Fibroblast of lung (primary cell): ENCODE data around the gene LILRA5. TPM values are rescaled to one million over a fixed set of nuclear protein-coding genes. Genes with fewer than 3 reads are reported as not detected.

Experiments used
- DNase-seq, 2 donors: peaks; one replicate each; pipeline versions ENCODE4 v3.0.0 to v3.0.0-alpha.2; 2010; ENCODE audit warnings: low read depth in 2 of 2
- H2AFZ ChIP-seq: 2 replicates; pipeline ENCODE4 v1.5.1; 2012; ENCODE audit warnings: low read length, control low read depth, inconsistent platforms
- H3K27ac ChIP-seq: 2 replicates; pipeline ENCODE4 v1.5.1; 2011; ENCODE audit warnings: low read length, control low read depth; ENCODE audit not compliant: insufficient read depth
- H3K27me3 ChIP-seq: 2 replicates; pipeline ENCODE4 v1.5.1; 2011; ENCODE audit warnings: mild to moderate bottlenecking, low read length; ENCODE audit not compliant: control insufficient read depth, insufficient read depth
- H3K36me3 ChIP-seq: 2 replicates; pipeline ENCODE4 v1.5.1; 2011; ENCODE audit warnings: low read length; ENCODE audit not compliant: control insufficient read depth, insufficient read depth
- H3K4me1 ChIP-seq: 2 replicates; pipeline ENCODE4 v1.5.1; 2011; ENCODE audit warnings: low read length; ENCODE audit not compliant: control insufficient read depth, insufficient read depth; ENCODE audit errors: extremely low read depth
- H3K4me2 ChIP-seq: 2 replicates; pipeline ENCODE4 v1.5.1; 2011; ENCODE audit warnings: low read length, control low read depth; ENCODE audit not compliant: insufficient read depth; ENCODE audit errors: extremely low read depth
- H3K4me3 ChIP-seq, 4 experiments: fragments of 200-600 bp in 1 of 4; sonication (generic) in 1 of 4; replicated peaks in 1 of 4; 2 replicates each; pipeline ENCODE4 v1.5.1; 2011 to 2016; ENCODE audit warnings: low read length in 4 of 4, low read depth in 3 of 4, mild to moderate bottlenecking in 3 of 4, control low read depth in 2 of 4, inconsistent platforms in 1 of 4, mixed read lengths in 1 of 4; ENCODE audit not compliant: insufficient read depth in 1 of 4; ENCODE audit errors: control extremely low read depth in 1 of 4
- H3K79me2 ChIP-seq: 2 replicates; pipeline ENCODE4 v1.5.1; 2012; ENCODE audit warnings: mild to moderate bottlenecking, low read length, inconsistent platforms; ENCODE audit not compliant: control insufficient read depth, insufficient read depth
- H3K9ac ChIP-seq: 2 replicates; pipeline ENCODE4 v1.5.1; 2011; ENCODE audit warnings: mild to moderate bottlenecking, low read length, control low read depth; ENCODE audit not compliant: insufficient read depth
- H3K9me3 ChIP-seq: 2 replicates; pipeline ENCODE4 v1.5.1; 2012; ENCODE audit warnings: low read depth, low read length; ENCODE audit not compliant: control insufficient read depth, insufficient read depth
- H4K20me1 ChIP-seq: 2 replicates; pipeline ENCODE4 v1.5.1; 2011; ENCODE audit warnings: low read length; ENCODE audit not compliant: control insufficient read depth, insufficient read depth; ENCODE audit errors: extremely low read depth
- EZH2 ChIP-seq: IDR thresholded peaks from 2 replicates; pipeline ENCODE4 v1.5.1; 2012; ENCODE audit warnings: low read length, control low read depth, mild to moderate bottlenecking; ENCODE audit errors: missing control alignments
- polyA plus RNA-seq, 2 donors: library from polyadenylated mRNA; depleted of rRNA in 1 of 2; stranded (reverse) in 1 of 2; unstranded in 1 of 2; fragments of >200 nt; gene quantifications; 2 replicates each; pipeline ENCODE4 v1.2.1, GENCODE V29; 2011 to 2012; ENCODE audit warnings: missing spikeins in 1 of 2
- total RNA-seq: library from RNA; depleted of rRNA; stranded (reverse); fragments of >200 nt; gene quantifications from 2 replicates; pipeline ENCODE4 v1.2.1, GENCODE V29; 2014
- TF ChIP-seq, protein P1 (sequence below), 2 donors: IDR thresholded peaks in 1 of 2; conservative IDR thresholded peaks in 1 of 2; 1 replicate in 1 of 2; 2 replicates in 1 of 2; pipeline ENCODE4 v1.5.1; 2011 to 2012; ENCODE audit warnings: low read length in 2 of 2, control low read depth in 1 of 2, inconsistent platforms in 1 of 2, low read depth in 1 of 2, mild to moderate bottlenecking in 1 of 2

LILRA5 gene
- total and polyA plus RNA-seq, 2 donors (not counting 1 experiment from before 2014, with no cell fraction given): not detected

DNA sequence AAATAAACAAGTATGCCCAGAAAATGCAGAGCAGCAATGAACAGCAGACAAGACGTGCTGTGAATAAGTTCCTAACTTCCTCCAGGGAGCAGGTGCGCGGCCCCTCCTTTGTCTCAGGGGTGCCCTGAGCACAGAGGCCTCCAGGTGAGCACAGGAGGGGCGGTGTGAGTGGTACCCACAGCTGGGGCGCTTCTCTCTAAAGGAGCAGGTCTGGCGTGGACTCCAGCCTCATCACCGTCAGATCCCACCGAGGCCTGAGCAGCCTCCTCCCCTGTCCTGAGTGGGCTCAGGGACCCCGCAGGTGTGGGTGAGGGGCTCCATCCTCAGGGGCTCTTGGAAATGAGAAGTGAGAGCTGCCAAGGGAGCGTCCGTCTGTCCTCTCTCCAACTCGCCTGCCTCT is 3.2 kb downstream of the LILRA5 start:
- H3K4me2 ChIP-seq: no peak overlapping the region
- TF ChIP-seq EZH2: no peak
- TF ChIP-seq, protein P1, sequence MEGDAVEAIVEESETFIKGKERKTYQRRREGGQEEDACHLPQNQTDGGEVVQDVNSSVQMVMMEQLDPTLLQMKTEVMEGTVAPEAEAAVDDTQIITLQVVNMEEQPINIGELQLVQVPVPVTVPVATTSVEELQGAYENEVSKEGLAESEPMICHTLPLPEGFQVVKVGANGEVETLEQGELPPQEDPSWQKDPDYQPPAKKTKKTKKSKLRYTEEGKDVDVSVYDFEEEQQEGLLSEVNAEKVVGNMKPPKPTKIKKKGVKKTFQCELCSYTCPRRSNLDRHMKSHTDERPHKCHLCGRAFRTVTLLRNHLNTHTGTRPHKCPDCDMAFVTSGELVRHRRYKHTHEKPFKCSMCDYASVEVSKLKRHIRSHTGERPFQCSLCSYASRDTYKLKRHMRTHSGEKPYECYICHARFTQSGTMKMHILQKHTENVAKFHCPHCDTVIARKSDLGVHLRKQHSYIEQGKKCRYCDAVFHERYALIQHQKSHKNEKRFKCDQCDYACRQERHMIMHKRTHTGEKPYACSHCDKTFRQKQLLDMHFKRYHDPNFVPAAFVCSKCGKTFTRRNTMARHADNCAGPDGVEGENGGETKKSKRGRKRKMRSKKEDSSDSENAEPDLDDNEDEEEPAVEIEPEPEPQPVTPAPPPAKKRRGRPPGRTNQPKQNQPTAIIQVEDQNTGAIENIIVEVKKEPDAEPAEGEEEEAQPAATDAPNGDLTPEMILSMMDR (conservative IDR thresholded peaks at IDR 0.05 in 1 of 2, IDR thresholded peaks at IDR 0.05 in 1 of 2; ENCODE audit: low read depth in 1 of 2, low read length in 2 of 2): no peak
- H3K4me1 ChIP-seq: no peaks in the 10 kb centered on the region
- no peaks in the 10 kb centered on the region for H3K36me3 ChIP-seq
- H2AFZ ChIP-seq: no peak overlapping the region
- no peaks in the 10 kb centered on the region for H3K9me3 ChIP-seq
- H3K27ac ChIP-seq: no peak overlapping the region
- no peaks in the 10 kb centered on the region for H4K20me1 ChIP-seq
- no peak for DNase-seq
- H3K9ac ChIP-seq: no peak overlapping the region
- H3K79me2 ChIP-seq: no peaks in the 10 kb centered on the region
- H3K4me3 ChIP-seq: no peak overlapping the region
- H3K27me3 ChIP-seq: no peaks in the 10 kb centered on the region

DNA sequence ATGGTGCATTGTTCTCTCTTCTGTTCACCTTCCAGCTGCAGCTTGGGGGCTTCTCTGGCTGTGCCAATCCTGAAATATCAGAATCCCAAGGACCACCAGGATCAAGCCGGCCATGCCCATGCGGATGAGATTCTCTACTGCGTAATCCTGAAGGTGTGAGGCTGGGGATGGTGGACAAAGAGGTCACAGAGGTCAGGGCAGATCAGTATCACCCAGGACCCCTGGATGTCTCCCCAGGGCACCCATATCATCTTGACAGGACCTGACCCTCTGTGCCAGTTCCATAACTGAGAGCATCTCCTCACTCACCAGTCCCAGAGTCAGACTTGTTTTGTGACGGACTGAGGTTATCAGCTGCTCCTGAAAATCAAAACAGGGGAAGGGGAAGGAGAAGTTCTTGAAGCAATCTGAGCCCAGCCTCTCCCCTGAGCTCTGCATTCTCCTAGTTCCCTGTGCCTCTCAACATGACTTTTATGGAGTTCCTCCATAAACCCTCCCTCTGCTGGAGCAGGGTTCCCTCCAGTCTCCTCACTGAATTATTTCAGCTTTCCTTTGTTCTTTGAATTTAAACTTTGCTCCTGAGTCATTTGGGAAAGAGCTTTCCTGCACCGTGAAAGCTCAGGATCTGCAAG is 5.5 kb downstream of the LILRA5 start:
- H3K4me3 ChIP-seq: no peak overlapping the region
- no peaks in the 10 kb centered on the region for H3K79me2 ChIP-seq
- TF ChIP-seq, protein P1 (conservative IDR thresholded peaks at IDR 0.05 in 1 of 2, IDR thresholded peaks at IDR 0.05 in 1 of 2; ENCODE audit: low read depth in 1 of 2, low read length in 2 of 2): no peak
- TF ChIP-seq EZH2: no peak
- H3K4me2 ChIP-seq: no peak overlapping the region
- no peaks in the 10 kb centered on the region for H4K20me1 ChIP-seq
- no peaks in the 10 kb centered on the region for H3K9me3 ChIP-seq
- no peaks in the 10 kb centered on the region for H3K27me3 ChIP-seq
- no peaks in the 10 kb centered on the region for H3K4me1 ChIP-seq
- no peak overlapping the region for H3K27ac ChIP-seq
- no peak overlapping the region for H3K9ac ChIP-seq
- no peak for DNase-seq
- no peak overlapping the region for H2AFZ ChIP-seq
- no peaks in the 10 kb centered on the region for H3K36me3 ChIP-seq

DNA sequence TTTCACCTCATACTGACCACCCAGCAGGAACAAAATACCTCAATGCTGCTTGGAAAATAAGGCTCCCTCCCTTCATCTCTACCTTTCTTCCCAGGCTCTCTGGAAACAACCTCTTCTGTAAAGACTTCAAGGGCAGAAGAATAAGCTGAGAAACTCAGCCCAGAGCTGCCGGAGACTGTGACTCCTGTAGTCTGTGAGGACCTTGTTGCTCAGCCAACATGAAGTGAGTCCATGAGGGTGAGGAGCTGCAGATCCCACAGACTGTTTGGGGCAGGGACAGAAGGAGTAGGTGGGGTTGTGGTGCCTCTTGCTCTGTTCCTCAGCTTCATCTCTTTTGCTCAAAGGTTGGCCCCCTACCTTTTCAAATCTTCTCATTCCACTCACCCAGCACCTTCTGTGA is 7.8 kb downstream of the LILRA5 start:
- H3K79me2 ChIP-seq: no peaks in the 10 kb centered on the region
- no peak overlapping the region for H2AFZ ChIP-seq
- H3K9ac ChIP-seq: no peak overlapping the region

More for the DNA sequence above, 7.8 kb downstream of the LILRA5 start:
- Histone ChIP-seq H3K27ac (no peak overlapping the region), H3K4me2 (no peak overlapping the region), H4K20me1 (no peaks in the 10 kb centered on the region), H3K36me3 (no peaks in the 10 kb centered on the region), H3K4me1 (no peaks in the 10 kb centered on the region), H3K4me3 (no peak overlapping the region), H3K9me3 (no peaks in the 10 kb centered on the region), H3K27me3 (no peaks in the 10 kb centered on the region)
- no peak for DNase-seq
- TF ChIP-seq, protein P1 (conservative IDR thresholded peaks at IDR 0.05 in 1 of 2, IDR thresholded peaks at IDR 0.05 in 1 of 2; ENCODE audit: low read depth in 1 of 2, low read length in 2 of 2): no peak
- TF ChIP-seq EZH2: no peak
